Occipital lobe (tissue), 2 donors: ENCODE results near the gene ATP8A1. TPM values are rescaled to one million over a fixed set of nuclear protein-coding genes. Genes with fewer than 3 reads are reported as not detected.

Experiments used
- DNase-seq: peaks from one replicate; lab custom pipeline; 2025; lab: John Stamatoyannopoulos, UW
- total RNA-seq: library from RNA; depleted of rRNA; stranded (reverse); fragments of >200 nt; gene quantifications from one replicate; pipeline ENCODE4 v1.2.3, GENCODE V29; 2014

ATP8A1 gene
- total RNA-seq, 1 donor from 2014 or later = 239 TPM

- no peak for DNase-seq
These were observed 285.3 kb downstream of the ATP8A1 start for GRCh38 chr4:42371305-42372252.

- DNase-seq = no peak
These were observed 287.4 kb downstream of the ATP8A1 start for GRCh38 chr4:42369489-42369888.

- no peak for DNase-seq
These were observed 289.9 kb downstream of the ATP8A1 start for GRCh38 chr4:42366959-42367358.

GRCh38 chr4:42364266-42365053 lies 292.4 kb downstream of the ATP8A1 start:
- no peak for DNase-seq

- DNase-seq = no peak
These were observed 293.3 kb downstream of the ATP8A1 start for GRCh38 chr4:42363614-42364013.

GRCh38 chr4:42362591-42362990 lies 294.3 kb downstream of the ATP8A1 start:
- DNase-seq = no peak

GRCh38 chr4:42361456-42361855 lies 295.4 kb downstream of the ATP8A1 start:
- DNase-seq = no peak

- DNase-seq = no peak
These were observed 296.6 kb downstream of the ATP8A1 start for GRCh38 chr4:42360256-42360669.

- DNase-seq = no peak
These were observed 297.2 kb downstream of the ATP8A1 start for GRCh38 chr4:42359711-42360110.

Other genes starting within 250 kb of the ATP8A1 start
- gene GRXCR1, start 235.6 kb upstream of the ATP8A1 start, total RNA-seq = not detected